GM13977 (cell line): ENCODE measurements around the gene RUBCN.
"Not testable (repeated sequence)": the region's sequence is repeated elsewhere in the genome, so short reads cannot be mapped to it uniquely, and the experiment has no call there.

Source experiments
- DNase-seq: peaks from one replicate; pipeline ENCODE4 v3.0.0; 2012; ENCODE audit warnings: low spot score
- in situ Hi-C: fragments of 300-500 bp; cut with MboI; formaldehyde crosslinking; loops from one replicate; pipeline ENCODE4 v1.12.0; 2022; ENCODE audit warnings: low sequenced_read_pairs, low pct_unique_long_range_greater_than_20kb, mixed read lengths, inconsistent platforms; ENCODE audit not compliant: unreplicated experiment
- TF ChIP-seq, protein P1 (sequence below): IDR thresholded peaks from 2 replicates; pipeline ENCODE4 v1.5.1; 2012; ENCODE audit warnings: mild to moderate bottlenecking, control low read depth; ENCODE audit not compliant: insufficient read depth; ENCODE audit errors: extremely low read depth, missing control alignments

RUBCN gene

DNA sequence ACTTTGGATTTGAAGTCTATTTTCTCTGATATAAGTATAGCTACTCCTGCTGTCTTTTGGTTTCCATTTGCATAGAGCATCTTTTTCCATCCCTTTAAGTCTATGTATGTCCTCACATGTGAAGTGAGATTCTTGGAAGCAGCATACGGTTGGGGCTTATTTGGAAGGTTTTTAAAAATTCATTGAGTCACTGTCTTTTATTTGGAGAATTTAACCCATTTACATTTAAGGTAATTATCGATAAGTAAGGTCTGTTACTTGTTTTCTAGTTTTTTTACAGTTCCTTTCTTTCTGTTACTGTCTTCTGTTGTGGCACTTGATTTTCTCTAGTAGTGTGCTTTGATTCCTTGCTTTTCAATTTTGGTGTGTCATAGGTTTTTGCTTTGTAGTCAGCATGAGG, 14.0 kb downstream of the RUBCN start:
- no peak for DNase-seq
- in situ Hi-C loops = no loop called here
- TF ChIP-seq, protein P1, sequence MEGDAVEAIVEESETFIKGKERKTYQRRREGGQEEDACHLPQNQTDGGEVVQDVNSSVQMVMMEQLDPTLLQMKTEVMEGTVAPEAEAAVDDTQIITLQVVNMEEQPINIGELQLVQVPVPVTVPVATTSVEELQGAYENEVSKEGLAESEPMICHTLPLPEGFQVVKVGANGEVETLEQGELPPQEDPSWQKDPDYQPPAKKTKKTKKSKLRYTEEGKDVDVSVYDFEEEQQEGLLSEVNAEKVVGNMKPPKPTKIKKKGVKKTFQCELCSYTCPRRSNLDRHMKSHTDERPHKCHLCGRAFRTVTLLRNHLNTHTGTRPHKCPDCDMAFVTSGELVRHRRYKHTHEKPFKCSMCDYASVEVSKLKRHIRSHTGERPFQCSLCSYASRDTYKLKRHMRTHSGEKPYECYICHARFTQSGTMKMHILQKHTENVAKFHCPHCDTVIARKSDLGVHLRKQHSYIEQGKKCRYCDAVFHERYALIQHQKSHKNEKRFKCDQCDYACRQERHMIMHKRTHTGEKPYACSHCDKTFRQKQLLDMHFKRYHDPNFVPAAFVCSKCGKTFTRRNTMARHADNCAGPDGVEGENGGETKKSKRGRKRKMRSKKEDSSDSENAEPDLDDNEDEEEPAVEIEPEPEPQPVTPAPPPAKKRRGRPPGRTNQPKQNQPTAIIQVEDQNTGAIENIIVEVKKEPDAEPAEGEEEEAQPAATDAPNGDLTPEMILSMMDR = no peak

DNA sequence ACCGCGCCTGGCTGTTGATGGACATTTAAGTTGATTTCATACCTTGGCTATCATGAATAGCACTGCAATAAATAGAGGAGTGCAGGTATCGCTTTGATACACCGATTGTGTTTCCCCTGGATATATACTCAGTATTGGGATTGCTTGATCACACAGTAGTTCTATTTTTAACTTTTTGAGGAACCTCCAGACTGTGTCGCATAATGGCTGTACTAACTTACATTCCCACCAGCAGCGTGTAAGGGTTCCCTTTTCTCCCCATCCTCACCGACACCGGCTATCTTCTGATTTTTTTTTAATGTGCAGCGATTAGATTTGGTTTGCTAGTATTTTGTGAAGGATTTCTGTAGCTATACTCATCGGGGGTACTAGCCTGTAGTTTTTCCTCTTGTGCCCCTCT, 16.0 kb downstream of the RUBCN start:
- in situ Hi-C loops = no loop called here
- no peak for DNase-seq
- TF ChIP-seq, protein P1 = no peak

DNA sequence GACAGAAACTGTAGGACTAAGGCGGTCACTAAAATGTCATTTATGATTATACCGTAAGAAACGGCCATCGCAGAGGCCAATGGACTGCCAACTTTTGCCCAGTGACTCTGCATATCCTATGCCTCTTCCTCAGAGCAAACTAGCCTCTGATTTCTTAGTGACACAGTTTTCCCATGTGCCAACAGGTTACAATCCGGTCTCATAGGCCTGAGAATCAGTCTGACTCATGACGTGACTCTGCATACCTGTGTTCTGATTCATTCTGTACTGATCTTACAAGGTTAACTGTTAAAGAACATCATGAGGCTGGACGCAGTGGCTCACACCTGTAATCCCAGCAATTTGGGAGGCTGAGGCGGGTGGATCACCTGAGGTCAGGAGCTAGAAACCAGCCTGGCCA, 17.8 kb downstream of the RUBCN start:
- in situ Hi-C loops = no loop called here
- no peak for DNase-seq
- TF ChIP-seq, protein P1 = no peak

DNA sequence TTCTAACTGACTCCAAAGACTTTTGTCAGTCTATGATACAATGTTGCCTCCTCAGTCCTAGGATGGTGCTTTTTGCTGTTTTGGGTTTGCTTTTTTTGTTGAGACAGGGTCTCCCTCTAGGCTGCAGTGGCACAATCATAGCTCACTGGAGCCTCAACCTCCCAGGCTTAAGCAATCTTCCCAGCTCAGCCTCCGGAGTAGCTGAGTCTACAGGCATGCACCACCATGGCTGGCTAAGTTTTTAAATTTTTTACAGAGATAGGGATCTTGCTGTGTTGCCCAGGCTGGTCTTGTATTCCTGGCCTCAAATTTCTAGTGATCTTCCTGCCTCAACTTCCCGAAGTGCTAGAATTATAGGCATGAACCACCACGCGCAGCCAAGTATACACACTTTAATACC, 22.5 kb downstream of the RUBCN start:
- TF ChIP-seq, protein P1 = no peak
- DNase-seq = no peak
- in situ Hi-C loops = no loop called here

DNA sequence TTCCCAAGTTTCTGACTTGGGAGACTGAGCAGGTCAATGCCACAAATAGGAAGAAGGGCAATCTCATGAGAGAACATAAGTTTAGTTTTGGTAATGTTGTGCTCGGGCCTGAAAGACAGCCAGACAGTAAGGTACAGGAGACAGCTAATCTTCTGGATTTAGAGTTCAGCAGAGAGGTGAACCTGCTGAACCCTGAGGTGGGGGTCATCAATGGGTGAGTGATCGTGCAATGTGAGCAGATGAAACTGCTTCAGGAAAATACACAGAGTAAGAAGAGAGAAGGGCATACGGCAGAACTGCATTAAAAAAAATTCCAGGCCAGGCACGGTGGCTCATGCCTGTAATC, 23.3 kb downstream of the RUBCN start:
- TF ChIP-seq, protein P1 = no peak
- DNase-seq = no peak
- in situ Hi-C loops = no loop called here

DNA sequence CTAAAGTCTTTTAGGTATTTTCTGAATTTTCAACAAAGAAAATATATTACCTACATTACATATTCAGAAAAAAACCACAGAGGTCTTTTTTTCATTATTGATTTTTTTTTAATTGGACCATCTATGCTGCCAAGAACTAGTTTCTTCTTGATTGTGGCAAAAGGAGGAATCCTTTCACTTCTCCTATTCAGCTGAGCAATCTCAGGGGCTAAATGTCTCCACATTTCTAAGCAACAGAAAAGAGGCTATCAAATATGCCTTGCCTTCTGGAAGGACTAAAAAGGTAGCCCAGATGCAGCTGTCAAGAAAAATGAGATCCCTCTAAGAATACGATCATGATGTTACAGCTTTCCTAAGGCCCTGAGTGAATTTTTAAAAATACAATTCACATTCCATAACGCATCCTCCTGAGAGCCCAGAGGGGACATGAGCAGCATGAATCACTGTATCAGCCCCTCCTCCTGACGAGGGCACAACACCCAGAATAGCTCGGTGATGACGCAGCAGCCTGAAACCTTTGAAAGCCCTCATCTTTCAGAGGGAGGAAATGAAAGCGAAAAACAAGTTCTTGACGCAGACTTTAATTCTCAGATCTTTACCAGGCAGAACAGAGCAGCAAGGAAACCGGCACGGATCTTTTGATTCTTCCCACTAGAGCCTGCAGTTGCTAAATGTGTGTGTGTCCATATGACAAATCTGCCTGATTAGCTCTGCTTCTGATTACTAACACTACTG, 24.6 kb downstream of the RUBCN start:
- in situ Hi-C loops = no loop called here
- TF ChIP-seq, protein P1 = no peak
- peak; percentile 65 for DNase-seq

DNA sequence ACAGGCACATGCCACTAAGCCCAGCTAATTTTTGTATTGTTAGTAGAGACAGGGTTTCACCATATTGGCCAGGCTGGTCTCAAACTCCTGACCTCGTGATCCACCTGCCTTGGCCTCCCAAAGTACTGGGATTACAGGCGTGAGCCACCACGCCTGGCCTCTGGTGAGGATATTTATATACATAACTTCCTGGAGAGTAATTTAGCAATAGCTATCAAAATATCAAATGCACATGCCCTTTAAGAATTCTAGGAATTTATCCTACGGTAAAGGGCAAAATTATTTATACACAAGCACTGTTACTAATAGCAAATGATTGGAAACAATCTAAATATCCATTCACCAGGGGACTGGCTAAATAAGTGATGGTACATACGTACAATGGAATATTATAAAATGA, 25.7 kb downstream of the RUBCN start:
- DNase-seq, in situ Hi-C loops: not testable (repeated sequence)
